PFSK-1 (cell line): ENCODE data around the gene UGT1A1.

Source experiments
- FOXP2 ChIP-seq: optimal IDR thresholded peaks from 2 replicates; pipeline ENCODE3; 2011; ENCODE audit warnings: borderline replicate concordance, control low read depth, inconsistent platforms; ENCODE audit not compliant: insufficient read depth; ENCODE audit errors: extremely low read length, extremely low read depth
- POLR2AphosphoS5 ChIP-seq: IDR thresholded peaks from 2 replicates; pipeline ENCODE4 v1.6.1; 2012; ENCODE audit warnings: low read depth, mild to moderate bottlenecking, control low read depth, low read length, moderate library complexity
- REST ChIP-seq, 2 experiments: IDR thresholded peaks; 2 replicates each; pipeline versions ENCODE4 v1.6.1 to v1.8.0; 2011 to 2012; ENCODE audit warnings: low read depth in 2 of 2, low read length in 2 of 2, control low read depth in 1 of 2, inconsistent platforms in 1 of 2, mild to moderate bottlenecking in 1 of 2, moderate library complexity in 1 of 2; ENCODE audit not compliant: insufficient read depth in 1 of 2
- SIN3A ChIP-seq: IDR thresholded peaks from 2 replicates; pipeline ENCODE4 v1.6.1; 2012; ENCODE audit warnings: mild to moderate bottlenecking, low read length, moderate library complexity, borderline replicate concordance; ENCODE audit not compliant: insufficient read depth
- TAF1 ChIP-seq: IDR thresholded peaks from 2 replicates; pipeline ENCODE4 v1.6.1; 2012; ENCODE audit warnings: low read length, control low read depth, borderline replicate concordance; ENCODE audit not compliant: insufficient read depth

Gene UGT1A1

DNA sequence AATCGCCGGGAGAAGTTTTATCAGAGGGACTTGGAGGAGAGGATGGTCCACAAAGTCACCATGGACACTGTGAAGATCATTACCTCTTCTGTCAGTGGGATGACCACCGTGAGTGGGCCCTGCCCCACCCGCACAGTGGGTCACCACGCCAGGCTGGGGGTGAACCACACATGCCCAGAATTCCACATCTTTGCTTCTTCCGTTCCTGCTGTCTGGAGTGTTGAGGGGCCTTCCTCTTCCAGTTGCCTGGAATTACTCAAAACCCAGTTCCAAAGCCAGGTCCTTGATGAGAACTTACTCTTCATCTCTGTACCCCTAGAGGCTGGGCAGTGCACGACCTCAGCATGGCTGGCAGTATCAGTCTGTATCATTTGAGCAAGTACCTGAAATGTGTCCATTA is 40.1 kb downstream of the UGT1A1 start:
- TF ChIP-seq REST (IDR thresholded peaks at IDR 0.05; ENCODE audit: insufficient read depth in 1 of 2, low read depth in 2 of 2, low read length in 2 of 2): no peak
- no peak for TF ChIP-seq TAF1
- TF ChIP-seq FOXP2: no peak
- no peak for TF ChIP-seq SIN3A
- TF ChIP-seq POLR2AphosphoS5: no peak

GRCh38 chr2:233801357-233802131 is 41.5 kb downstream of the UGT1A1 start:
- TF ChIP-seq TAF1 (no peak), REST (IDR thresholded peaks at IDR 0.05; ENCODE audit: insufficient read depth in 1 of 2, low read depth in 2 of 2, low read length in 2 of 2) (no peak), FOXP2 (no peak)

- TF ChIP-seq FOXP2: no peak
- TF ChIP-seq SIN3A: no peak
- no peak for TF ChIP-seq REST (IDR thresholded peaks at IDR 0.05; ENCODE audit: insufficient read depth in 1 of 2, low read depth in 2 of 2, low read length in 2 of 2)
- no peak for TF ChIP-seq TAF1
- no peak for TF ChIP-seq POLR2AphosphoS5
These were observed 42.2 kb downstream of the UGT1A1 start for GRCh38 chr2:233802132-233802815.

GRCh38 chr2:233803292-233803911 is 43.3 kb downstream of the UGT1A1 start:
- TF ChIP-seq TAF1 (no peak), POLR2AphosphoS5 (no peak), SIN3A (no peak), REST (IDR thresholded peaks at IDR 0.05; ENCODE audit: insufficient read depth in 1 of 2, low read depth in 2 of 2, low read length in 2 of 2) (no peak), FOXP2 (no peak)
